D721Med (cell line): ENCODE measurements around the gene SLC22A13.

ENCODE experiments used
- DNase-seq: peaks from one replicate; pipeline ENCODE4 v3.0.0; 2011; ENCODE audit warnings: low spot score; ENCODE audit not compliant: insufficient read length
- FAIRE-seq: peaks from 2 replicates; lab custom pipeline; 2011; peaks lifted over from hg19 to GRCh38; lab: Jason Lieb, UNC
- CTCF ChIP-seq: IDR thresholded peaks from 2 replicates; pipeline ENCODE4 v1.5.1; 2012; ENCODE audit warnings: mild to moderate bottlenecking, control low read depth; ENCODE audit not compliant: insufficient read depth; ENCODE audit errors: missing control alignments

Gene SLC22A13

GRCh38 chr3:38247366-38248035 is 18.1 kb upstream of the SLC22A13 start:
- no peak for TF ChIP-seq CTCF
- DNase-seq = no peak
- FAIRE-seq = no peak

GRCh38 chr3:38250198-38250597 is 15.4 kb upstream of the SLC22A13 start:
- no peak for FAIRE-seq
- no peak for DNase-seq
- TF ChIP-seq CTCF = no peak

- no peak for FAIRE-seq
Measured at GRCh38 chr3:38251197-38251596, 14.4 kb upstream of the SLC22A13 start.

GRCh38 chr3:38253704-38254103 is 11.9 kb upstream of the SLC22A13 start:
- FAIRE-seq (no peak), DNase-seq (no peak)
- TF ChIP-seq CTCF = no peak

More at GRCh38 chr3:38251197-38251596, 14.4 kb upstream of the SLC22A13 start:
- no peak for DNase-seq
- TF ChIP-seq CTCF = no peak

- DNase-seq = no peak
- TF ChIP-seq CTCF = no peak
- no peak for FAIRE-seq
Measured at GRCh38 chr3:38254872-38255271, 10.7 kb upstream of the SLC22A13 start.

- no peak for TF ChIP-seq CTCF
- DNase-seq = no peak
- FAIRE-seq = no peak
Measured at GRCh38 chr3:38255627-38256026, 10.0 kb upstream of the SLC22A13 start.

GRCh38 chr3:38257583-38257982 is 8.0 kb upstream of the SLC22A13 start:
- no peak for TF ChIP-seq CTCF
- DNase-seq = no peak
- no peak for FAIRE-seq
